GM21737 (cell line): ENCODE data around the gene CROCC2.

Experiments used
- ATAC-seq: cut with Tn5 transposase; IDR thresholded peaks from one replicate; pipeline ENCODE4 v1.9.1; 2021; ENCODE audit warnings: mild to moderate bottlenecking, moderate library complexity; ENCODE audit not compliant: unreplicated experiment

The CROCC2 gene

DNA sequence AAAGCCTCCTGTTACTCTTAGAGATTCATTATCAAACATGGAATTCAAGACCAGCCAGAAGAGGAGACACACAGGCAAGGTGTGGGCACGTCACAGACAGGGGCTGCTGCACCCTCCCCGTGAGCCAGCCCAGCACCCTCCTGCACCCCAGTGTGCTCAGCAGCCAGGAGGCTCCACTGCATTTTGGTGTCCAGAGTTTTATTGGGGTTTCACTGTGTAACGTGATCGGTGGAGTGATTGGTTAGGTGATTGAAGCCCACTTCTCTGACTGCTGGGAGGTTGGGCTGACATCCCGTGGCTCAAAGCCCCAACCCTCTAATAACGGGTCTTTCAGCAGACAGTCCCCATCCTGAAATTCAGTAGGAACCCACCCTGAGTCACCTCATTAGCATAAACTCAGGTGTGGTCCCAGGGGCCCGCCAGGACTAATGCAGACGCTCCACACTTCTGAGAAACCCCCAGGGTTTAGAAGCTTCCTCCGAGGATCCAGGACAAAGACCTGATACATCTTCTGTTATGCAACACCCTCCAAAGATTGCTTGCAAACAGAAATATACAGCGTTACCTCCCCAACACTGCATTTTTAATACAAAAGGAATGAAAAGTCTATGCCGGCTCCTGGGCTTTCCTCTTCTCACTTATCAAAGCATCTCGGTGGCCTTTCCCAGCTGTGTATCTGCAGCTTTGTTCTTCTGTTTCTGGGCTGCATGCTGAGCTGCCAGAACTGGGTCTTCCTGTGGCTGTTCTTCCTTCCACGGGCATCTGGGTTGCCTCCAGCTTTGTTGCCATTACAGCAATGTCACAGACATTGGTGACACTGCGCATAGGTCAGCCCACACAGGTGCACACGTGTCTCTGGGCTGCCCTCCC, 48.5 kb downstream of the CROCC2 start:
- no peak for ATAC-seq

DNA sequence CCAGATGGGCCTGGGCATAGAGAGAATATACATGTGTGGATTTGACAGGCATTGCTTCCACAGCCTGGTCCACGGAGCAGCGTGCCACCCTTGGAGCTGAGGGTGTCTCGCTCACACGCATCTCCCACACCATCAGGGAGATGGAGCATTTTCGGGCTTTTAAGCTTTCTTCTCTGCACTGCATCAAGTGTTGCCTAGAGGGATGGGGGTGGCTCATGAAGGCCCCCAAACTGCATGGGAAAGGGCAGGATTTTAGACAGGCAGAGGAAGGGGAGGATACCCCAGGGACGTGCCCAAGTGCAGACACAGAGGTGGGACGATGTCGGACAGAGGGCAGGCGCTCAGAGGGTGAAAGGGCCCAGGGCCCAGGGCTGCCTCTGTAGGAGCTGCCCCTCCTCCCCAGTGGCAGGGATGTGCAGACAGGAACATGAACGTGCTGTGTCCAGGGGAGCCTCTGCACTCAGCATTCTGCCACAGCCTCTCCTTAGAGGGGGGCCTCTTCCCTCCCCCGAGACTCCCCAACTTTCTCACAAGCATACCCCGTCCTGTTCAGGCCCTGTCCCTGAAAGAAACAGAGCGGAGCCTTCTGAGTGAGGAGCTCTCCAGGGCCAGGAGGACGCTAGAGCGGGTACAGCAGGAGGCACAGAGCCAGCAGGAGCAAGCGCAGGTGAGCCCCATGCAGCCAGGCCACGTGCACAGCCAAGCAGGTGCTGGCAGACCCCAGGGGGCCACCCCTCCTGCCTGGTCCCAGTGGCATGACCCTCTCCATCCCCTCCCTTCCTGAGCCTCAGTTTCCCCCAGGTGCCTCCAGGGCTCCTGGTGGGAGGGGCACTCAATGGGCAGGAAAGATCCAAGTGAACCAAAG, 49.4 kb downstream of the CROCC2 start:
- no peak for ATAC-seq

GRCh38 chr2:240956171-240956934, 50.2 kb downstream of the CROCC2 start:
- ATAC-seq: no peak

- no peak for ATAC-seq
Measured at GRCh38 chr2:240956935-240957655, 51.0 kb downstream of the CROCC2 start.

- ATAC-seq: no peak
Measured at GRCh38 chr2:240957656-240958365, 51.7 kb downstream of the CROCC2 start.

- no peak for ATAC-seq
Measured at GRCh38 chr2:240958366-240959213, 52.5 kb downstream of the CROCC2 start.

DNA sequence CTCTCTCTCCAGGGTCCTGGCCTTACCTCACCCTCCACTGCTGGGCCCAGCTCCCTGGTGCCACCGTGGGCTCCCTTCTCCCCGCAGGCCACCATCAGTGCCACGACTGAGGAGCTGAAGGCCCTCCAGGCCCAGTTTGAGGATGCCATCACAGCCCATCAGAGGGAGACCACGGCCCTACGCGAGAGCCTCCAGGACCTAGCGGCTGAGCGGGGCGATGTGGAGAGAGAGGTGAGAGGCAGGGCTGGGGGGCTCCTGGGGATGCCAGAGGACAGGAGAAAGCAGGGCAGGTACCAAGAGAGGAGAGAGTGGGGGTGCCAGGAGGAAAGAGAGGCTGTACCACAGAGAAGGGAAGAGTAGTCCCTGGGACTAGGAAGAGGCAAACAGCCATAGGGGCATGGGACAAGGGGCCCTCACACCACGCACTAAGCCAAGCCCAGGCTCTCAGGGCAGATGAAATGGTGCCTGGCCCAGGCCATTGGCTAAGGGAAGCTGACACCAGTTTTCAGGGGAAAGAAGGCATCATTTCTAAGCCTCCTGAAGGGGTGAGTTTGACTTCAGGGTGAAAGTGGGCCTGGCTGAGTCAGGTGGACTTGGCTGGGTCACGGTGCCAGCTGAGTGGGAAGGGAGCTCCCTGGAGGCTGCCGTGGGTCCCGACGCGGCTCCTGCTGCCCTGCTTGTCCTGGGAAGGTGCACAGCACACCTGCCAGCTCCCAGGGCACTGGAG, 53.2 kb downstream of the CROCC2 start:
- no peak for ATAC-seq

DNA sequence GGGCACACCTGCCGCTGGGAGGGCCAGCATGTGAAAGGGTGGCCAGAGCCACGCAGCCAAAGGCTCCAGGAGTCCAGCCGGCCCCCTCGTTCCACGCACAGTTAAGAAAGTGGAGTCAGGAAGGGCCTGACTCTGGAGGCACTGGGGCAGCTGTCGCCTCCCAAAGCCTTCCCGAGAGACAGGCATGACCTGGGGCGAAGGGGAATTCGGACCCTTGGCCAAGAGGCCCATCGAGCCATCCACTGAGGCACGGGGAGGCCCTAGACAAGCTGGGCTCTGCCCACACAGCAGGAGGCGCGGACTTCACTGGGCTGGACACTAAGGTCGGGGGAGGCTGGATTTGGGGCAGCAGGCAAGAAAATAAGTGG, 53.8 kb downstream of the CROCC2 start:
- no peak for ATAC-seq

GRCh38 chr2:240960309-240960970, 54.3 kb downstream of the CROCC2 start:
- ATAC-seq: no peak

GRCh38 chr2:240960971-240961876, 55.1 kb downstream of the CROCC2 start:
- no peak for ATAC-seq

DNA sequence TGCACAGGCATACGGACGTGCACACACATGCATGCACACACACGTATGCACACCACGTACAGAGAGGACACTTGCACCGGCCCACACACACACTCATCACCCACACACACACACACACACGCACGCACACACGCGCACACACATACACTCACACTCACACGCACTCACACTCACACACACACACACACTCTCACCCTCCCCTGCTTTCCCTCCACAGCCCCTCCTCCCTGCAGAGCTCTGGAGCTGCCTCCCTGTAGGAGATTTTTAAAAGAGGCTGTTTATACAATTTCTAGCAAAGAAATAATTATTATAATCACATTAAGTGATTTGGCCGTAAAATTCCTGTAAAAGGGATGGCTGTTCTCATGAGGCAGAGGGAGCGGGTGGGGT, 55.8 kb downstream of the CROCC2 start:
- no peak for ATAC-seq

DNA sequence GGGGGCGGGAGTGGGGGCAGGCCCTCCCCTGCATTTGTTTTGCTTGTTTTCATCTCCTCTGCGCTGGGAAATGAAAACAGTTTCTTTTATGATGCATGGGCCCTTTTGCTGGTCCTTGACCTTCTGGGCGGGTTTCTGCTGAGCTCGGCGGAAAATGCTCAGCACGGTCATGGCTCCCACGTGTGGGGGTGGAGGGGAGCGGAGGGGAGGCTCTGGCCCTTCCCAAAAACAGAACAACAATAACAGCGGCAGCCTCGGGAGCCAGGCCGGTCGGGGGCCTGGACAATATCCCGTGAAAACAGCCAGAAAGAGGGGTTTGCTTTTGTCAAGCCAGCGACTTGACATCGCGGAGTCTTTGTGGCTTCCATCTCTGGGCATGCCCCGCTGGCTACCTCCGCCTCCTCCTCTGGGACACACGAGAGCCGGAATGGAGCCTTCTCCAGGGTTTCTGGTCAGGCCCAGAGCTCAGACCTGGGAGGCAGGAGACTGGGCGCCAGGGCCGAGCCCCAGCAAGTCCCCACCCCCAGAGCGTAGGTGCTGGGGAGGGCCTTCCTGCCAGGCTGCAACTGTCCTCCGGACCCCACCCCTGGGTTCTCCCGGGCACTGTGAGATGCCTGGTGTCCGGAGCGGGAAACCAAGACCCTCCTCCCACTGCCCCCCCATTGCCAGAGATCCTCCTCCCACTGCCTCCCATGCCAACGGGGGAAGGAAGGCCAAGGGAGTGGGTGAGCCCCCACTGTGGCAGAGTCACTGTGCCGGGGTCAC, 56.3 kb downstream of the CROCC2 start:
- ATAC-seq: no peak

DNA sequence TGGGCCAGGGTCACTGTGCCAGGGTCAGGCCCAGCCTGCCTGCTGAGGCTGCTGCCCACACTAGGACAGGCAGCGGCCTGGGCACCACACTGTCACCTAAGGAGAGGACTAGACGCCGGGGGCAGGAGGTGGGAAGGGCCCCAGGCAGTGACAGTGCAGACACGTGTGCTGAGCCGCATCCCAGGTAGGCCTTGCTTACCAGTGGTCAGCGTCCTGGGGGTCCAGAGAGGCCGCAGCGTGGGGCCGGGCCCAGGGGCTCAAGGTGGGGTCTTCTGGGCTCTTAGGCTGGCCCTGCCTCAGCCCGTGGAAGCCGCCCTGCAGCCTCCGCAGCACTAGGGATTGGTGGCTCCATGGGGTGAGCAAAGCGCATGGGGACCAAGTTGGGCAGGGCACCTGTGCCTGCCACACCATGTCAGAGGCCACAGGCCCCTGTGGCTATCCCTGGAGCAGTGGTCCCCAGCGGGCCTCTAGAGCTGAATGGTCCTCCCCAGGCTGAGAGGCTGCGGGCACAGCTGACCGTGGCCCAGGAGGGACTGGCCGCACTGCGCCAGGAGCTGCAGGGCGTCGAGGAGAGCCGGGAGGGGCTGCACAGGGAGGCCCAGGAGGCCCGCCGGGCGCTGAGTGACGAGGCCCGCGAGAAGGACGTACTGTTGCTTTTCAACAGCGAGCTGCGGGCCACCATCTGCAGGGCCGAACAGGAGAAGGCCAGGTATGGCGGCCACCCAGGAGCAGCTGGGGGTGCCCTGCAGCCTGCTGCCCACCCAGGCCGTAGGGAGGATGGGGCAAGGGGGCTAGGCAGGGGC, 57.1 kb downstream of the CROCC2 start:
- ATAC-seq: no peak

GRCh38 chr2:240963868-240964703, 58.0 kb downstream of the CROCC2 start:
- no peak for ATAC-seq
